Measurements from ENCODE around the gene RPS4Y2. TPM values are rescaled to one million over a fixed set of nuclear protein-coding genes. Genes with fewer than 3 reads are reported as not detected.

The RPS4Y2 gene
- total RNA-seq, 6 experiments from 2014 or later: not detected

GRCh38 chrY:20787076-20787475 lies 31.2 kb downstream of the RPS4Y2 start:
- Mint-ChIP-seq H3K4me1 (ENCODE audit: low read depth) (no peaks in the 10 kb centered on the region), H3K36me3 (ENCODE audit: low read depth) (no peaks in the 10 kb centered on the region), H3K4me3 (no peak overlapping the region), H3K27me3 (ENCODE audit: insufficient read depth) (no peaks in the 10 kb centered on the region), H3K9me3 (peaks cover 7% of the 10 kb centered on the region; the same call in 1 of the 2 replicates), H3K27ac (no peak overlapping the region)
- DNase-seq: no peak
- TF ChIP-seq CTCF (IDR thresholded peaks at IDR 0.05): no peak

- H3K4me1 Mint-ChIP-seq (ENCODE audit: low read depth): no peaks in the 10 kb centered on the region
Observed at GRCh38 chrY:20798351-20799049, 42.6 kb downstream of the RPS4Y2 start.

GRCh38 chrY:20802659-20803058 lies 46.8 kb downstream of the RPS4Y2 start:
- Mint-ChIP-seq H3K4me3 (no peak overlapping the region), H3K4me1 (ENCODE audit: low read depth) (no peaks in the 10 kb centered on the region), H3K9me3 (no peaks in the 10 kb centered on the region), H3K27ac (no peak overlapping the region), H3K36me3 (ENCODE audit: low read depth) (no peaks in the 10 kb centered on the region), H3K27me3 (ENCODE audit: insufficient read depth) (no peaks in the 10 kb centered on the region; the same call in 1 of the 2 replicates)
- TF ChIP-seq CTCF (IDR thresholded peaks at IDR 0.05): no peak
- DNase-seq: no peak

More at GRCh38 chrY:20798351-20799049, 42.6 kb downstream of the RPS4Y2 start:
- Mint-ChIP-seq H3K27ac (no peak overlapping the region), H3K9me3 (peaks cover 9% of the 10 kb centered on the region), H3K4me3 (no peak overlapping the region; the same call in 1 of the 2 replicates), H3K36me3 (ENCODE audit: low read depth) (no peaks in the 10 kb centered on the region), H3K27me3 (ENCODE audit: insufficient read depth) (no peaks in the 10 kb centered on the region; the same call in 1 of the 2 replicates)
- DNase-seq: no peak
- TF ChIP-seq CTCF (IDR thresholded peaks at IDR 0.05): no peak

GRCh38 chrY:20806243-20806642 lies 50.3 kb downstream of the RPS4Y2 start:
- no peak overlapping the region for H3K4me3 Mint-ChIP-seq
- H3K4me1 Mint-ChIP-seq (ENCODE audit: low read depth): no peaks in the 10 kb centered on the region
- no peaks in the 10 kb centered on the region for H3K36me3 Mint-ChIP-seq (ENCODE audit: low read depth)
- no peak overlapping the region for H3K27ac Mint-ChIP-seq
- TF ChIP-seq CTCF (IDR thresholded peaks at IDR 0.05): no peak
- H3K27me3 Mint-ChIP-seq (ENCODE audit: insufficient read depth): no peaks in the 10 kb centered on the region
- no peaks in the 10 kb centered on the region for H3K9me3 Mint-ChIP-seq
- no peak for DNase-seq

- no peaks in the 10 kb centered on the region for H3K4me1 Mint-ChIP-seq (ENCODE audit: low read depth)
- TF ChIP-seq CTCF (IDR thresholded peaks at IDR 0.05): no peak
- DNase-seq: no peak
- H3K27me3 Mint-ChIP-seq (ENCODE audit: insufficient read depth): no peaks in the 10 kb centered on the region
- no peak overlapping the region for H3K27ac Mint-ChIP-seq
- H3K9me3 Mint-ChIP-seq: no peaks in the 10 kb centered on the region; the same call in none of the 2 replicates
- H3K36me3 Mint-ChIP-seq (ENCODE audit: low read depth): no peaks in the 10 kb centered on the region
- no peak overlapping the region for H3K4me3 Mint-ChIP-seq
Observed at GRCh38 chrY:20813459-20813858, 57.6 kb downstream of the RPS4Y2 start.
